ENCODE results near the gene TRAK2. TPM values are rescaled to one million over a fixed set of nuclear protein-coding genes. Genes with fewer than 3 reads are reported as not detected.

The TRAK2 gene
- total and polyA plus RNA-seq, 2 donors (not counting 1 experiment from before 2014, with no cell fraction given), result 16.9 to 21.6 TPM

- H3K4me2 ChIP-seq (replicated peaks; ENCODE audit: low read depth, low read length, poor library complexity, severe bottlenecking), result no peak overlapping the region
- no peak overlapping the region for H3K4me3 ChIP-seq (ENCODE audit: control extremely low read depth in 1 of 5, extremely low read depth in 1 of 5, insufficient read depth in 1 of 5, low read depth in 2 of 5, low read length in 4 of 5)
- Mint-ChIP-seq H3K4me1 (peaks cover 14% of the 10 kb centered on the region), H3K4me3 (no peak overlapping the region), H3K9me3 (ENCODE audit: insufficient read depth) (no peaks in the 10 kb centered on the region), H3K27ac (no peak overlapping the region), H3K27me3 (no peaks in the 10 kb centered on the region)
- no peak overlapping the region for H2AFZ ChIP-seq (ENCODE audit: insufficient read depth, low read depth, low read length, poor library complexity, severe bottlenecking)
- ChIA-PET POLR2A (no interaction called here), CTCF (no interaction called here)
- ATAC-seq (ENCODE audit: low read depth) (no peak), DNase-seq (no peak)
- H3K9ac ChIP-seq (ENCODE audit: low read length), result no peak overlapping the region
- H4K20me1 ChIP-seq (ENCODE audit: control insufficient read depth, insufficient read depth, low read length, poor library complexity, severe bottlenecking), result no peaks in the 10 kb centered on the region
- H3K27me3 ChIP-seq (replicated peaks in 1 of 4; ENCODE audit: control extremely low read depth in 1 of 4, control insufficient read depth in 3 of 4, insufficient read depth in 4 of 4, low read length in 3 of 4), result no peaks in the 10 kb centered on the region
- no CpG with 5 or more reads among the region's 2 CpGs for WGBS (ENCODE audit: insufficient coverage)
- H3K36me3 ChIP-seq (replicated peaks in 1 of 2; ENCODE audit: control extremely low read depth in 1 of 2, control insufficient read depth in 1 of 2, extremely low read depth in 1 of 2, insufficient read depth in 2 of 2, low read length in 1 of 2), result peaks cover 9 to 14% of the 10 kb centered on the region in 2 experiments
- peaks cover 18 to 22% of the 10 kb centered on the region in 2 donors for H3K4me1 ChIP-seq (ENCODE audit: control insufficient read depth in 2 of 2, insufficient read depth in 2 of 2, low read length in 2 of 2)
- no peak overlapping the region for H3K27ac ChIP-seq (ENCODE audit: low read length in 2 of 2)
- peaks cover 93% of the 10 kb centered on the region for H3K79me2 ChIP-seq (ENCODE audit: control insufficient read depth, insufficient read depth, low read length)
- TF ChIP-seq EZH2 (IDR thresholded peaks at IDR 0.05; ENCODE audit: borderline replicate concordance, insufficient read depth, low read depth, low read length, poor library complexity, severe bottlenecking), result no peak
- TF ChIP-seq CTCF (IDR thresholded peaks at IDR 0.05), result no peak
- intact Hi-C loops (cut with micrococcal nuclease), result no loop called here
- peaks cover 0 to 5% (median 0%) of the 10 kb centered on the region in 3 donors for H3K9me3 ChIP-seq (ENCODE audit: control extremely low read depth in 1 of 3, control insufficient read depth in 2 of 3, insufficient read depth in 1 of 3, low read length in 2 of 3)
Measured at GRCh38 chr2:201407265-201407664, 44.0 kb downstream of the TRAK2 start.

DNA sequence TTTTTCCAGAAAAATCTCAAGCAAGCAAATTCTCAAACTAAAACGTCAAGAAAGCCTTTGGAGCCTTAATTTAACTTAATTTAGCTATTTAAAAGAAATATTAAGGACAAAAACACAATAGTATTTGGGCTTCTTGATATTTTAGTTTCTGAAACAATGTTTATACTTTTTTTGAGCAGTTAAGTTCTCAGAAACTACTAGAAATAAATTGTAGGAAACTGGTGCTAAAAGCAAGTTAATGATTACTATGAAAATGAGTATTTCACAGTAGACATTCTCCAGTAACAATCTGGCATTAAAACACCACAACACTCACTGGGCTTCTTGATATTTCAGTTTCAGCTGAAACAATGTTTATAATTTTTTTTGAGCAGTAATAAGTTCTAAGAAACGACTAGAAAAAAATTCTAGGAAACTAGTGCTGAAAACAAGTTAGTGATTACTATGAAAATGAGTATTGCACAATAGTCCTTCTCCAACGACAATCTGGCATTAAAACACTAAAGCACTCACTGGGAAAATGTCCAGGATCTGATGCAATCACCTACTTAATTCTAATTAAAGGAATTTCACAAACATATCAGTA lies 45.1 kb downstream of the TRAK2 start:
- H3K9me3 Mint-ChIP-seq (ENCODE audit: insufficient read depth), result no peaks in the 10 kb centered on the region
- ChIA-PET POLR2A (no interaction called here), CTCF (no interaction called here)
- peaks cover 8 to 11% of the 10 kb centered on the region in 2 donors for H3K4me1 ChIP-seq (ENCODE audit: control insufficient read depth in 2 of 2, insufficient read depth in 2 of 2, low read length in 2 of 2)
- no peaks in the 10 kb centered on the region for H3K27me3 ChIP-seq (replicated peaks in 1 of 4; ENCODE audit: control extremely low read depth in 1 of 4, control insufficient read depth in 3 of 4, insufficient read depth in 4 of 4, low read length in 3 of 4)
- no peak overlapping the region for H3K4me3 Mint-ChIP-seq
- H3K4me3 ChIP-seq (ENCODE audit: control extremely low read depth in 1 of 5, extremely low read depth in 1 of 5, insufficient read depth in 1 of 5, low read depth in 2 of 5, low read length in 4 of 5), result no peak overlapping the region
- H3K9me3 ChIP-seq (ENCODE audit: control extremely low read depth in 1 of 3, control insufficient read depth in 2 of 3, insufficient read depth in 1 of 3, low read length in 2 of 3), result peaks cover 0 to 5% (median 0%) of the 10 kb centered on the region in 3 donors
- peaks cover 93% of the 10 kb centered on the region for H3K79me2 ChIP-seq (ENCODE audit: control insufficient read depth, insufficient read depth, low read length)
- no peak overlapping the region for H3K27ac Mint-ChIP-seq
- peaks cover 5% of the 10 kb centered on the region for H4K20me1 ChIP-seq (ENCODE audit: control insufficient read depth, insufficient read depth, low read length, poor library complexity, severe bottlenecking)
- H3K4me2 ChIP-seq (replicated peaks; ENCODE audit: low read depth, low read length, poor library complexity, severe bottlenecking), result no peak overlapping the region
- peaks cover 15% of the 10 kb centered on the region for H3K4me1 Mint-ChIP-seq
- H3K27me3 Mint-ChIP-seq, result no peaks in the 10 kb centered on the region
- H2AFZ ChIP-seq (ENCODE audit: insufficient read depth, low read depth, low read length, poor library complexity, severe bottlenecking), result no peak overlapping the region
- H3K9ac ChIP-seq (ENCODE audit: low read length), result no peak overlapping the region
- H3K27ac ChIP-seq (ENCODE audit: low read length in 2 of 2), result no peak overlapping the region
- no peak for ATAC-seq (ENCODE audit: low read depth)
- peaks cover 9 to 18% of the 10 kb centered on the region in 2 experiments for H3K36me3 ChIP-seq (replicated peaks in 1 of 2; ENCODE audit: control extremely low read depth in 1 of 2, control insufficient read depth in 1 of 2, extremely low read depth in 1 of 2, insufficient read depth in 2 of 2, low read length in 1 of 2)
- DNase-seq, result no peak
- TF ChIP-seq EZH2 (IDR thresholded peaks at IDR 0.05; ENCODE audit: borderline replicate concordance, insufficient read depth, low read depth, low read length, poor library complexity, severe bottlenecking) (no peak), CTCF (IDR thresholded peaks at IDR 0.05) (no peak)
- intact Hi-C loops (cut with micrococcal nuclease), result no loop called here
- WGBS (ENCODE audit: insufficient coverage), result no CpG with 5 or more reads among the region's 3 CpGs

Data from B cell (primary cell).